Lung (tissue), 12 donors: ENCODE data around the gene GSTM4. TPM values are rescaled to one million over a fixed set of nuclear protein-coding genes. Genes with fewer than 3 reads are reported as not detected.
A peak's percentile ranks its signal among the peaks of the same experiment; 100 is the strongest.
"Not testable (repeated sequence)": the region's sequence is repeated elsewhere in the genome, so short reads cannot be mapped to it uniquely, and the experiment has no call there.

Experiments used
- ATAC-seq: fragments of 200-7000 bp; cut with Tn5 transposase; one replicate; pipeline ENCODE4 v1.9.1; 2020; ENCODE audit warnings: moderate number of reproducible peaks; ENCODE audit not compliant: insufficient read depth, low FRiP score
- DNase-seq, 3 donors: peaks; one replicate each; pipeline ENCODE4 v3.0.0-alpha.2; 2013 to 2017
- H3K27ac ChIP-seq, 2 donors: one replicate each; pipeline ENCODE4 v1.5.1; 2013; ENCODE audit warnings: mild to moderate bottlenecking in 2 of 2, moderate library complexity in 2 of 2, control low read depth in 1 of 2, inconsistent platforms in 1 of 2, low read depth in 1 of 2, low read length in 1 of 2
- H3K27me3 ChIP-seq, 3 donors: one replicate each; pipeline ENCODE4 v1.5.1; 2013; ENCODE audit warnings: low read length in 2 of 3; ENCODE audit not compliant: control insufficient read depth in 3 of 3, insufficient read depth in 3 of 3
- H3K36me3 ChIP-seq, 4 donors: one replicate each; pipeline ENCODE4 v1.5.1; 2013; ENCODE audit warnings: low read length in 4 of 4, mild to moderate bottlenecking in 1 of 4, moderate library complexity in 1 of 4; ENCODE audit not compliant: control insufficient read depth in 4 of 4, insufficient read depth in 4 of 4
- H3K4me1 ChIP-seq, 5 donors: one replicate each; pipeline ENCODE4 v1.5.1; 2013; ENCODE audit warnings: low read length in 5 of 5, mild to moderate bottlenecking in 2 of 5, moderate library complexity in 1 of 5; ENCODE audit not compliant: control insufficient read depth in 5 of 5, insufficient read depth in 5 of 5
- H3K4me3 ChIP-seq: one replicate; pipeline ENCODE4 v1.5.1; 2013; ENCODE audit warnings: mild to moderate bottlenecking, control low read depth, moderate library complexity
- H3K9ac ChIP-seq, 2 donors: one replicate each; pipeline ENCODE4 v1.5.1; 2013; ENCODE audit warnings: low read length in 2 of 2, control low read depth in 1 of 2; ENCODE audit not compliant: insufficient read depth in 1 of 2
- H3K9me3 ChIP-seq, 4 donors: one replicate each; pipeline ENCODE4 v1.5.1; 2013; ENCODE audit warnings: low read length in 3 of 4, mild to moderate bottlenecking in 1 of 4, moderate library complexity in 1 of 4; ENCODE audit not compliant: control insufficient read depth in 4 of 4, insufficient read depth in 3 of 4
- WGBS, 2 donors: extraction: QIAGEN DNeasy Blood & Tissue Kit; methylation state at CpG; one replicate each; pipeline ENCODE4 v1.1.7; 2013; 5-methylcytosine and 5-hydroxymethylcytosine counted together
- polyA plus RNA-seq, 2 donors: library from polyadenylated mRNA; stranded (reverse); fragments of 200-250 nt; gene quantifications; one replicate each; pipeline ENCODE4 v1.2.1, GENCODE V29; 2013
- total RNA-seq, 2 donors: library from RNA; depleted of rRNA in 1 of 2; stranded (reverse); fragments of >200 nt in 1 of 2; gene quantifications; one replicate each; pipeline ENCODE4 v1.2.1, GENCODE V29; 2014 to 2021
- TF ChIP-seq, protein P1 (sequence below): IDR thresholded peaks from 2 replicates; pipeline ENCODE4 v1.5.1; 2012; ENCODE audit warnings: mild to moderate bottlenecking; ENCODE audit errors: control extremely low read depth, extremely low read depth
- donor health status: control.
- donor health status: control.
- donor health status: Bipolar disorder and iron deficiency.
- donor health status: healthy.
- donor health status: DM: yes; HTN: yes; CAD: no.

GSTM4 gene
- total and polyA plus RNA-seq, 4 donors: 8.8 to 19.7 (median 17.9) TPM

DNA sequence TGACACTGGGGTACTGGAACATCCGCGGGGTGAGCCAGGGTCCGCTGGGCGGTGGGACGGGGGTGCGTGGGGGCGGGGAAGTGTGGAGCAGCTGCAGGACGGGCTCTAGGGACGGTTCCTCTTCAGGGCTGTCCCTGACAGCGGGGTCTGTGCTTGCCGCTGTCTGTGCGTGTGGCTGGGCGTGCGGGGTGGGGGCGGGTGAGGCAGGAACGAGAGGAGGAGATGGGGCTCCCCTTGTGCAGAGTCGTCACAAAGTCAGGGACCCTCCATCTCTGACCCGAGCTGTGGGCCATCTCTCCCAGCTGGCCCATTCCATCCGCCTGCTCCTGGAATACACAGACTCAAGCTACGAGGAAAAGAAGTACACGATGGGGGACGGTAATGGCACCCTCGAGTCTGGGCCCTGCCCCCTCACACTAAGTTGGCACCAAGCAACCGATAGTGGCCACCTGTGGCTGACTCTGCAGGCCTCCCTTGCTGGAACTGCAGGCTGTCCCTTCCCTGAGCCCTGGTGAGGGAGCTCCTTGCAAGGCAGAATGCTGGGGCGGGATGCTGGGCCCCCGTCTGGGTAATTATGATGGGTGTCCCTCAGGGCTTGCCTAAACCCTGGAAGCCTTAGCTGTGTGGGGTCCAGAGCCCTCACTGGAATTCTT is 12.3 kb downstream of the GSTM4 start:
- peak overlapping the region; percentile 51 to 60 for H3K9ac ChIP-seq
- no peak overlapping the region for H3K27ac ChIP-seq
- H3K36me3 ChIP-seq: peaks cover 0 to 1% (median under 1%) of the 10 kb centered on the region in 4 donors
- ATAC-seq (peak; percentile 36), DNase-seq (peak in 1 of 3 donors; percentile 16)
- peaks cover 0 to 4% (median 0%) of the 10 kb centered on the region in 5 donors for H3K4me1 ChIP-seq
- no peaks in the 10 kb centered on the region for H3K27me3 ChIP-seq
- no peaks in the 10 kb centered on the region for H3K9me3 ChIP-seq
- WGBS, 2 donors: 10 to 14% methylated on average over 25 to 26 of the region's 26 CpGs
- TF ChIP-seq, protein P1, sequence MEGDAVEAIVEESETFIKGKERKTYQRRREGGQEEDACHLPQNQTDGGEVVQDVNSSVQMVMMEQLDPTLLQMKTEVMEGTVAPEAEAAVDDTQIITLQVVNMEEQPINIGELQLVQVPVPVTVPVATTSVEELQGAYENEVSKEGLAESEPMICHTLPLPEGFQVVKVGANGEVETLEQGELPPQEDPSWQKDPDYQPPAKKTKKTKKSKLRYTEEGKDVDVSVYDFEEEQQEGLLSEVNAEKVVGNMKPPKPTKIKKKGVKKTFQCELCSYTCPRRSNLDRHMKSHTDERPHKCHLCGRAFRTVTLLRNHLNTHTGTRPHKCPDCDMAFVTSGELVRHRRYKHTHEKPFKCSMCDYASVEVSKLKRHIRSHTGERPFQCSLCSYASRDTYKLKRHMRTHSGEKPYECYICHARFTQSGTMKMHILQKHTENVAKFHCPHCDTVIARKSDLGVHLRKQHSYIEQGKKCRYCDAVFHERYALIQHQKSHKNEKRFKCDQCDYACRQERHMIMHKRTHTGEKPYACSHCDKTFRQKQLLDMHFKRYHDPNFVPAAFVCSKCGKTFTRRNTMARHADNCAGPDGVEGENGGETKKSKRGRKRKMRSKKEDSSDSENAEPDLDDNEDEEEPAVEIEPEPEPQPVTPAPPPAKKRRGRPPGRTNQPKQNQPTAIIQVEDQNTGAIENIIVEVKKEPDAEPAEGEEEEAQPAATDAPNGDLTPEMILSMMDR: no peak
- H3K4me3 ChIP-seq: peak overlapping the region; percentile 47

DNA sequence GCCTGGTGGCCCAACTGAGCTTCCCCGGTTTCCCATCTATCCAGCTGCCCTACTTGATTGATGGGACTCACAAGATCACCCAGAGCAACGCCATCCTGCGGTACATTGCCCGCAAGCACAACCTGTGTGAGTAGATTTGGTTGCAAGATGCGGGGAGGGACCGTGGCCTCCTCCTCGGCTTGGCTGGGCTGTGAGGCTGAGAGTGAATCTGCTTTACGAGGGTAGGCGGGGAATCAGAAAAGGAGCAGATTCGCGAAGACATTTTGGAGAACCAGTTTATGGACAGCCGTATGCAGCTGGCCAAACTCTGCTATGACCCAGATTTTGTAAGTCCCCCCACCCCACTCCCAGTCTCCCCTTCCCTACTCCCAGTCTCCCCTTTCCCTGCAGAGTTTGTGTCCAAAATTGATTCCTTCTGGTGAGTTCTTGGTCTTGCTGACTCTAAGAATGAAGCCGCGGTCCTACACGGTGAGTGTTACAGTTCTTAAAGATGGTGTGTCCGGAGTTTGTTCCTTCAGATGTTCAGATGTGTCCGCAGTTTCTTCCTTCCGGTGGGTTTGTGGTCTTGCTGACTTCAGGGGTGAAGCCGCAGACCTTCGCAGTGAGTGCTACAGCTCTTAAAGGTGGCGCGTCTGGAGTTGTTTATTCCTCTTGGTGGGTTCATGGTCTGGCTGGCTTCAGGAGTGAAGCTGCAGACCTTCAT is 13.5 kb downstream of the GSTM4 start:
- TF ChIP-seq, protein P1: no peak
- H3K27ac ChIP-seq: no peak overlapping the region
- H3K27me3 ChIP-seq: no peaks in the 10 kb centered on the region
- H3K4me1 ChIP-seq: peaks cover 0 to 4% (median 0%) of the 10 kb centered on the region in 5 donors
- ATAC-seq: no peak
- 79 to 90% methylated on average over 22 of the region's 22 CpGs for WGBS, 2 donors
- no peak for DNase-seq
- no peaks in the 10 kb centered on the region for H3K9me3 ChIP-seq
- no peak overlapping the region for H3K9ac ChIP-seq
- no peak overlapping the region for H3K4me3 ChIP-seq
- peaks cover 0 to 4% (median under 1%) of the 10 kb centered on the region in 4 donors for H3K36me3 ChIP-seq

DNA sequence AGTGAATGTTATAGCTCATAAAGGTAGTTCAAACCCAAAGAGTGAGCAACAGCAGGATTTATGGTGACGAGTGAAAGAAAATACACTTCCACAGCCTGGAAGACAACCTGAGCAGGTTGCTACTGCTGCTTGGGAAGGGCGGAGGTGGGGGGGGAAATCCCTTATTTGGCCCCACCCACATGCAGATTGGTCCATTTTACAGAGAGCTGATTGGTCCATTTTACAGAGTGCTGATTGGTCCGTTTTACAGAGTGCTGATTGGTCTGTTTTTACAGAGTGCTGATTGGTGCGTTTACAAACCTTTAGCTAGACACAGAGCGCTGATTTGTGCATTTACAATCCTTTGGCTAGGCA is 14.0 kb downstream of the GSTM4 start:
- not testable (repeated sequence) for H3K27me3 ChIP-seq, ATAC-seq, H3K4me3 ChIP-seq, H3K4me1 ChIP-seq, H3K9me3 ChIP-seq, H3K9ac ChIP-seq, H3K27ac ChIP-seq, DNase-seq, H3K36me3 ChIP-seq
- 97 to 98% methylated on average over 4 to 5 of the region's 5 CpGs for WGBS, 2 donors

DNA sequence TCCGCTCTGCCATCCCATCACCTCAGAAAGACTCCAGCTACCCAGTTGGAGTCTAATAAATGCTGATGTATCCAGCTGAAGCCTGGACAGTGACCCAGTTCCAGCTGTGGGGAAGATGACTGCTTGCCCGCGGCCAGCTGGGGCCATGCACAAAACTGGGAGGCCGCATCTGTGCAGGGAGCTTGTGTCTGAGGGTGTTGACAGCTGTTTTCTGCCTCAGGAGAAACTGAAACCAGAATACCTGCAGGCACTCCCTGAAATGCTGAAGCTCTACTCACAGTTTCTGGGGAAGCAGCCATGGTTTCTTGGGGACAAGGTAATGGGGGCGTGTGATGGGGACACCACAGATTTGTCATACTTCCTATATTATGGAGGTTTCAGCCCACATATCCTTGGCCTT is 15.2 kb downstream of the GSTM4 start:
- TF ChIP-seq, protein P1: no peak
- peaks cover 0 to 4% (median 0%) of the 10 kb centered on the region in 5 donors for H3K4me1 ChIP-seq
- H3K4me3 ChIP-seq: no peak overlapping the region
- no peak overlapping the region for H3K27ac ChIP-seq
- no peak for DNase-seq
- H3K9ac ChIP-seq: no peak overlapping the region
- 94 to 95% methylated on average over 5 of the region's 5 CpGs for WGBS, 2 donors
- peaks cover 0 to 4% (median under 1%) of the 10 kb centered on the region in 4 donors for H3K36me3 ChIP-seq
- H3K9me3 ChIP-seq: no peaks in the 10 kb centered on the region
- ATAC-seq: no peak
- H3K27me3 ChIP-seq: no peaks in the 10 kb centered on the region

DNA sequence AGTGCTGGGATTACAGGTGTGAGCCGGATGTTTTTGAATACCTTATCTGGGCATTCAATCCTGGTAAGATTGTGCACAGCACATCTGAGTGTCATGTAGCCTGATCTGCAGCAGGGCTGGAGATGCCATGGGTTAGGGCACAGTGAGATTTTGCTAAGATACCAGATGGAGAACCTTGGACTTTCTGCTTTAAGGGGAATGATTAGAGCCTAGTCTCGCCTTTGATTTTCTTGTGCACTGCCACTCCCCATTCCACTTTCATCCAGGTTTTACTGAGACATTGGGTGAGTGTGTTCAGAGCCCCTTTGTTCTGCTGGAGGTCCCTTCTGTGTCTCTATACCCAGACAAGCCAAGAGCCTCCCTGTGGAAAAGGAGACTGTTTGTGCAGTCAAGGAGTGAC is 18.0 kb downstream of the GSTM4 start:
- not testable (repeated sequence) for H3K9ac ChIP-seq, ATAC-seq, H3K36me3 ChIP-seq, H3K27me3 ChIP-seq, H3K4me1 ChIP-seq, H3K9me3 ChIP-seq, H3K27ac ChIP-seq, H3K4me3 ChIP-seq, DNase-seq
- WGBS, 2 donors: 92 to 96% methylated on average over 2 of the region's 2 CpGs
